OCI-LY7 (cell line): ENCODE data around the gene SREBF1.

ENCODE experiments used
- EZH2phosphoT487 ChIP-seq: fragments of 200-600 bp; sonication (generic); IDR thresholded peaks from 2 replicates; pipeline ENCODE4 v1.6.1; 2018; ENCODE audit warnings: low read depth, borderline replicate concordance, mild to moderate bottlenecking, mixed run types, antibody characterized with exemption, low read length, moderate library complexity, mixed read lengths
- TF ChIP-seq, protein P1 (sequence below): fragments of 200-600 bp; sonication (generic); conservative IDR thresholded peaks from 2 replicates; pipeline ENCODE4 v1.5.1; 2014; ENCODE audit warnings: mild to moderate bottlenecking, antibody characterized with exemption, low read length, moderate library complexity, mixed read lengths

DNA sequence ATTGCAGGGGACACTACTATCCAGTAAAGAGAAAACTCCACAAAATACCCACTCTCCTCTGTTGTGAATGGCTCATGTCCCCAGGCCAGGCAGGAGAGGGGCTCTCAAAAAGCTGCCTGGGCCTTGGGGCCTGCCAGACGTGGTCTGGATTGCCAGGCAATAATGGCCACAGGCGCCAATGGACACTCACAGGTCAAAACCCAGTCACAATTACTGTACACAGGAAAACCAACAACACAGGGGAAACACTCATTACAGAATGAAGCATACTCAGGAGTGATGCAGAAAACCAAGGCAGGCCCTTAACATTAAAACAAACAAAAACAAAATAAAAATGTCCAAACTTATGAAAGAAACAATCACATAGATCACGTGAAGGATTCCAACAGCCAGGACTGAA, 35.1 kb upstream of the SREBF1 start:
- TF ChIP-seq, protein P1, sequence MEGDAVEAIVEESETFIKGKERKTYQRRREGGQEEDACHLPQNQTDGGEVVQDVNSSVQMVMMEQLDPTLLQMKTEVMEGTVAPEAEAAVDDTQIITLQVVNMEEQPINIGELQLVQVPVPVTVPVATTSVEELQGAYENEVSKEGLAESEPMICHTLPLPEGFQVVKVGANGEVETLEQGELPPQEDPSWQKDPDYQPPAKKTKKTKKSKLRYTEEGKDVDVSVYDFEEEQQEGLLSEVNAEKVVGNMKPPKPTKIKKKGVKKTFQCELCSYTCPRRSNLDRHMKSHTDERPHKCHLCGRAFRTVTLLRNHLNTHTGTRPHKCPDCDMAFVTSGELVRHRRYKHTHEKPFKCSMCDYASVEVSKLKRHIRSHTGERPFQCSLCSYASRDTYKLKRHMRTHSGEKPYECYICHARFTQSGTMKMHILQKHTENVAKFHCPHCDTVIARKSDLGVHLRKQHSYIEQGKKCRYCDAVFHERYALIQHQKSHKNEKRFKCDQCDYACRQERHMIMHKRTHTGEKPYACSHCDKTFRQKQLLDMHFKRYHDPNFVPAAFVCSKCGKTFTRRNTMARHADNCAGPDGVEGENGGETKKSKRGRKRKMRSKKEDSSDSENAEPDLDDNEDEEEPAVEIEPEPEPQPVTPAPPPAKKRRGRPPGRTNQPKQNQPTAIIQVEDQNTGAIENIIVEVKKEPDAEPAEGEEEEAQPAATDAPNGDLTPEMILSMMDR: no peak
- TF ChIP-seq EZH2phosphoT487: no peak
